ENCODE results near the gene JHY. TPM values are rescaled to one million over a fixed set of nuclear protein-coding genes. Genes with fewer than 3 reads are reported as not detected.
A peak's percentile ranks its signal among the peaks of the same experiment; 100 is the strongest.

The JHY gene
- total and polyA plus RNA-seq, 3 donors from 2014 or later, result 22.3 to 46.3 (median 32.7) TPM

GRCh38 chr11:122877732-122878131 is 4.8 kb upstream of the JHY start:
- Histone ChIP-seq H3K9me3 (no peaks in the 10 kb centered on the region), H3K4me1 (peaks cover 3% of the 10 kb centered on the region), H3K27ac (no peak overlapping the region), H3K36me3 (ENCODE audit: low read depth, missing control alignments) (no peaks in the 10 kb centered on the region), H3K27me3 (no peaks in the 10 kb centered on the region), H3K4me3 (no peak overlapping the region)
- WGBS, 2 donors, result 73 to 84% methylated on average over 5 of the region's 5 CpGs
- no peak for DNase-seq
- TF ChIP-seq POLR2A (IDR thresholded peaks at IDR 0.05), result no peak
- no peak for TF ChIP-seq CTCF (IDR thresholded peaks at IDR 0.05)
- intact Hi-C loops (cut with DNase I; ENCODE audit: low total_unique reads), result no loop called here

- intact Hi-C loops (cut with DNase I; ENCODE audit: low total_unique reads), result no loop called here
- no peak for DNase-seq
- no peak overlapping the region for H3K27ac ChIP-seq
- H3K4me3 ChIP-seq, result no peak overlapping the region
- H3K4me1 ChIP-seq, result peaks cover 9% of the 10 kb centered on the region
- H3K9me3 ChIP-seq, result no peaks in the 10 kb centered on the region
- no peaks in the 10 kb centered on the region for H3K36me3 ChIP-seq (ENCODE audit: low read depth, missing control alignments)
- H3K27me3 ChIP-seq, result no peaks in the 10 kb centered on the region
- TF ChIP-seq POLR2A (IDR thresholded peaks at IDR 0.05) (no peak), CTCF (IDR thresholded peaks at IDR 0.05) (no peak)
- 46 to 57% methylated on average over 4 of the region's 4 CpGs for WGBS, 2 donors
Measured at GRCh38 chr11:122879785-122880184, 2.8 kb upstream of the JHY start.

GRCh38 chr11:122882857-122883645 is 492 bp downstream of the JHY start:
- intact Hi-C loops (cut with DNase I; ENCODE audit: low total_unique reads), result no loop called here
- DNase-seq, result peak; percentile 66
- TF ChIP-seq CTCF (IDR thresholded peaks at IDR 0.05) (no peak), POLR2A (IDR thresholded peaks at IDR 0.05) (no peak)
- Histone ChIP-seq H3K27me3 (no peaks in the 10 kb centered on the region), H3K4me1 (peaks cover 9% of the 10 kb centered on the region), H3K36me3 (ENCODE audit: low read depth, missing control alignments) (no peaks in the 10 kb centered on the region), H3K27ac (peak overlapping the region; percentile 69 to 83), H3K4me3 (peak overlapping the region; percentile 70 to 76), H3K9me3 (no peaks in the 10 kb centered on the region)
- 0 to 1% methylated on average over 27 to 40 of the region's 63 CpGs for whole genome bisulfite sequencing, 2 donors

GRCh38 chr11:122883646-122883979 is 1.1 kb downstream of the JHY start:
- intact Hi-C loops (cut with DNase I; ENCODE audit: low total_unique reads), result no loop called here
- TF ChIP-seq CTCF (IDR thresholded peaks at IDR 0.05) (no peak), POLR2A (IDR thresholded peaks at IDR 0.05) (no peak)
- DNase-seq, result peak; percentile 38
- peaks cover 9% of the 10 kb centered on the region for H3K4me1 ChIP-seq
- no peaks in the 10 kb centered on the region for H3K9me3 ChIP-seq
- no peaks in the 10 kb centered on the region for H3K36me3 ChIP-seq (ENCODE audit: low read depth, missing control alignments)
- H3K27ac ChIP-seq, result peak overlapping the region; percentile 69 to 83
- peak overlapping the region; percentile 70 to 76 for H3K4me3 ChIP-seq
- no peaks in the 10 kb centered on the region for H3K27me3 ChIP-seq
- WGBS, 2 donors, result 25 to 29% methylated on average over 3 of the region's 3 CpGs

GRCh38 chr11:122888162-122888561 is 5.6 kb downstream of the JHY start:
- Histone ChIP-seq H3K27ac (no peak overlapping the region), H3K36me3 (ENCODE audit: low read depth, missing control alignments) (no peaks in the 10 kb centered on the region), H3K9me3 (no peaks in the 10 kb centered on the region), H3K4me1 (peaks cover 6% of the 10 kb centered on the region), H3K27me3 (no peaks in the 10 kb centered on the region), H3K4me3 (no peak overlapping the region)
- intact Hi-C loops (cut with DNase I; ENCODE audit: low total_unique reads), result no loop called here
- no peak for DNase-seq
- 66 to 86% methylated on average over 2 of the region's 2 CpGs for WGBS, 2 donors
- TF ChIP-seq CTCF (IDR thresholded peaks at IDR 0.05) (no peak), POLR2A (IDR thresholded peaks at IDR 0.05) (no peak)

Measured in testis (tissue), 3 donors.